Sigmoid colon (tissue), 7 donors: Measurements from ENCODE around the gene PDE2A. TPM values are rescaled to one million over a fixed set of nuclear protein-coding genes. Genes with fewer than 3 reads are reported as not detected.

ENCODE experiments used
- DNase-seq: peaks from one replicate; pipeline ENCODE4 v3.0.0-alpha.2; 2019
- H3K27ac ChIP-seq, 4 donors: fragments of 200-600 bp; sonication (generic); one replicate each; pipeline ENCODE4 v1.5.1; 2016 to 2019; ENCODE audit warnings: mild to moderate bottlenecking in 1 of 4
- H3K27me3 ChIP-seq, 3 donors: fragments of 200-600 bp; sonication (generic); one replicate each; pipeline ENCODE4 v1.5.1; 2019; ENCODE audit warnings: mild to moderate bottlenecking in 1 of 3
- H3K36me3 ChIP-seq, 4 donors: fragments of 200-600 bp; sonication (generic); one replicate each; pipeline ENCODE4 v1.5.1; 2016 to 2019
- H3K4me1 ChIP-seq, 4 donors: fragments of 200-600 bp; sonication (generic); one replicate each; pipeline ENCODE4 v1.5.1; 2017 to 2019
- H3K4me3 ChIP-seq, 4 donors: fragments of 200-600 bp; sonication (generic); one replicate each; pipeline ENCODE4 v1.5.1; 2017 to 2019; ENCODE audit warnings: mild to moderate bottlenecking in 2 of 4, moderate library complexity in 1 of 4
- H3K9me3 ChIP-seq, 4 donors: fragments of 200-600 bp in 3 of 4; sonication (generic) in 3 of 4; one replicate each; pipeline versions ENCODE4 v1.5.1 to v1.6.1; 2013 to 2019
- EP300 ChIP-seq, 4 donors: sonication (generic); formaldehyde crosslinking; IDR thresholded peaks; one replicate each; pipeline ENCODE4 v1.6.1; 2017; ENCODE audit warnings: antibody characterized with exemption in 4 of 4
- POLR2A ChIP-seq, 2 donors: fragments of 450-650 bp; IDR thresholded peaks; one replicate each; pipeline ENCODE4 v1.6.1; 2016; ENCODE audit warnings: antibody characterized with exemption in 2 of 2, mild to moderate bottlenecking in 2 of 2, moderate library complexity in 2 of 2
- POLR2AphosphoS5 ChIP-seq, 4 donors: sonication (generic); formaldehyde crosslinking; IDR thresholded peaks; one replicate each; pipeline ENCODE4 v1.6.1; 2017; ENCODE audit warnings: antibody characterized with exemption in 4 of 4
- WGBS, 2 donors: extraction: QIAGEN DNeasy Blood & Tissue Kit; methylation state at CpG; one replicate each; pipeline ENCODE4 v1.1.7; 2013; 5-methylcytosine and 5-hydroxymethylcytosine counted together
- intact Hi-C: fragments of 100-400 bp; cut with DNase I; formaldehyde crosslinking; loops from one replicate; pipeline ENCODE4 v1.15.1; 2023
- polyA plus RNA-seq, 3 donors: library from polyadenylated mRNA; stranded (reverse); fragments of 200-250 nt; gene quantifications; one replicate each; pipeline ENCODE4 v1.2.3, GENCODE V29; 2013
- total RNA-seq, 4 donors: library from RNA; depleted of rRNA; stranded (reverse); fragments of >200 nt; gene quantifications; one replicate each; pipeline ENCODE4 v1.1.0, GENCODE V29; 2016
- TF ChIP-seq, protein P1 (sequence below), 4 experiments: fragments of 450-650 bp in 3 of 4; fragments of 200-600 bp in 1 of 4; IDR thresholded peaks; one replicate each; pipeline ENCODE4 v1.5.1; 2016 to 2019; ENCODE audit warnings: antibody characterized with exemption in 4 of 4, mild to moderate bottlenecking in 3 of 4, moderate library complexity in 2 of 4
- donor health status: healthy with polysubstance abuse.
- donor health status: Bipolar disorder and iron deficiency.
- donor health status: healthy.

PDE2A gene
- total and polyA plus RNA-seq, 7 donors: 1.8 to 75.1 (median 48.9) TPM

DNA sequence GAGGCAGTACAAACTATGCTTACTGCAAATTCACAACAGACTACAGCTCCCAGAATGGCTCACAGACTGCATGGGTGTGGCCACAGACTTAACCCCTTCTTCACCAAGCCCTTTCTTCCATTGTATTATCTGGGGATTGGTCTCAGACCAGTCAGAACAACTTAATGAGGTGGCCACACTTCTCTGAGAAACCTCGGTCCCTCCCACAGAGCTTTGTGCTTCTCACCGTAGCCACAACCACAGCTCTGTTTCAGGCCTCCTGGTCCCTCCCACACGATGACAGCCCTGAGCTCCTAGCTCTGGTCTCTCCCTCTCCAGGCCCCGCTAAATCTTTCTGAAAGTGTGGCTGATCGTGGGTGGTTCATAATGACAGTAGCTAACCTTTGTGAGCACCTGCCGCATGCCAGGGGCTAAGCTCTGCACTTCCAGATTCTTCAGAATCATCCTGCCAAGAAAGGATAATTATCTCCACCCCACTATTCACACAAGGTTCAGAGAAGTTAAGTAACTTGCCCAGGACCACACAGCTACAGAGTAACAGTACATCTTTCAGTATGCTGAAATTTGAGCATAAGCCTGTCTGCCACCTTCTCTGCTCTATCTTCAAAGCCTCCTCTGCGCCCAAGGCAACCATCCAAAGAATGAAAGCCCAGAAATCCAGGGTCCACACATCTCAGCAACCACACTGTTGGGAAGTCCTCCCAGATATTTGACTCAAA is 5.4 kb downstream of the PDE2A start:
- Histone ChIP-seq H3K27ac (no peak overlapping the region), H3K9me3 (peaks cover 0 to 5% (median 2%) of the 10 kb centered on the region in 4 donors), H3K36me3 (no peaks in the 10 kb centered on the region), H3K27me3 (peaks cover 0 to 29% (median 25%) of the 10 kb centered on the region in 3 donors), H3K4me3 (no peak overlapping the region), H3K4me1 (no peaks in the 10 kb centered on the region)
- WGBS, 2 donors: 51 to 54% methylated on average over 7 of the region's 7 CpGs
- DNase-seq: no peak
- intact Hi-C loops: no loop called here
- TF ChIP-seq, protein P1, sequence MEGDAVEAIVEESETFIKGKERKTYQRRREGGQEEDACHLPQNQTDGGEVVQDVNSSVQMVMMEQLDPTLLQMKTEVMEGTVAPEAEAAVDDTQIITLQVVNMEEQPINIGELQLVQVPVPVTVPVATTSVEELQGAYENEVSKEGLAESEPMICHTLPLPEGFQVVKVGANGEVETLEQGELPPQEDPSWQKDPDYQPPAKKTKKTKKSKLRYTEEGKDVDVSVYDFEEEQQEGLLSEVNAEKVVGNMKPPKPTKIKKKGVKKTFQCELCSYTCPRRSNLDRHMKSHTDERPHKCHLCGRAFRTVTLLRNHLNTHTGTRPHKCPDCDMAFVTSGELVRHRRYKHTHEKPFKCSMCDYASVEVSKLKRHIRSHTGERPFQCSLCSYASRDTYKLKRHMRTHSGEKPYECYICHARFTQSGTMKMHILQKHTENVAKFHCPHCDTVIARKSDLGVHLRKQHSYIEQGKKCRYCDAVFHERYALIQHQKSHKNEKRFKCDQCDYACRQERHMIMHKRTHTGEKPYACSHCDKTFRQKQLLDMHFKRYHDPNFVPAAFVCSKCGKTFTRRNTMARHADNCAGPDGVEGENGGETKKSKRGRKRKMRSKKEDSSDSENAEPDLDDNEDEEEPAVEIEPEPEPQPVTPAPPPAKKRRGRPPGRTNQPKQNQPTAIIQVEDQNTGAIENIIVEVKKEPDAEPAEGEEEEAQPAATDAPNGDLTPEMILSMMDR (IDR thresholded peaks at IDR 0.05): no peak
- TF ChIP-seq POLR2AphosphoS5 (IDR thresholded peaks at IDR 0.05) (no peak), POLR2A (IDR thresholded peaks at IDR 0.05) (no peak), EP300 (IDR thresholded peaks at IDR 0.05) (no peak)

DNA sequence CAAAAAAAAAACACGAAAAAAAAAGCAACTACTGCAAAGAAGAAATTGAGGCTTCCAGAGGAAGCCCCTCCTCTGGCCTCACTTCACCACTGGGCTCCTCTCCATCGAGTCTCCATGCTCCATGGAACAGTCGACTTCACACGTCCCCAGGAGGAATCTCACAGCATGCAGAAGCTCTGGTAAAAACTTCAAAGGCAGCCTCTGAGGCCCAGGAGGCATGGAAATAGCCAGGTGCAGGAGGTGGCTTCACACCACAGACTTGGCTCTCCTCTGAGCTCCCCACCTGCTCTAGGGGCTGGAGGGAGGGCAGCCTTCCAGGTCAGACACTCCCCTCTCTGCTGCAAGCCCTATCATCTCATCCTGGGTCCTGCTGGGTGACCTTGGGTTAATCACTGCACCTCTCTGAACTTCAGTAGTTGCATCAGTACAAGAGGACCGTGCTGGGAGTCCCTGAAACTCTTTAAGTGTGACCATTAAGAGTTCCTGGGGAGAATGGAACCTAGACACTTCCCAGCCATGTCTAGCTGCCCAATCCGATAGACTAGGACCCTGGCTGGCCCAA is 8.2 kb downstream of the PDE2A start:
- intact Hi-C loops: no loop called here
- Histone ChIP-seq H3K36me3 (no peaks in the 10 kb centered on the region), H3K27ac (no peak overlapping the region), H3K4me3 (no peak overlapping the region), H3K9me3 (peaks cover 0 to 5% (median 2%) of the 10 kb centered on the region in 4 donors), H3K27me3 (peaks cover 0 to 7% (median 5%) of the 10 kb centered on the region in 3 donors), H3K4me1 (no peaks in the 10 kb centered on the region)
- TF ChIP-seq POLR2A (IDR thresholded peaks at IDR 0.05) (no peak), POLR2AphosphoS5 (IDR thresholded peaks at IDR 0.05) (no peak), EP300 (IDR thresholded peaks at IDR 0.05) (no peak)
- TF ChIP-seq, protein P1 (IDR thresholded peaks at IDR 0.05): no peak
- no peak for DNase-seq
- WGBS, 2 donors: 37 to 44% methylated on average over 6 of the region's 6 CpGs

DNA sequence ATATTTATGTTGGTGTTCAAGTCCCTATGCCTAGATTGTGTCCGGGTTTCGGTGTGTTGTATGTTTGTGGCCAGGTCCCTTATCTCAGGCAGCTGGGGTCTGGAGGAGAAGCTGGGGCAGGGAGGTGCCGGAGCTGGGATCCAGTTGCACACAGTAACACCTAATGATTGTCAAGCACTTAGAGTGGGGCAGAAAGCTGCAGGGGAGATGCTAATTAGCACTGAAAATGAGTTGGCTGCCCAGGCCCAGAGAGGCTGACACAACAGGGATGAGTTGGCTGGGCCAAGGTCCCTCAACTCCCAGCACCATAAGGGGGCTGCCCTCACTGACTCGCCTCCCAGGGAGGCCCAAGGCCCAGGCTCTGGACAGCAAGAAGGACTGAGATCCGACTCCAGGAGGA is 12.2 kb downstream of the PDE2A start:
- Histone ChIP-seq H3K4me3 (no peak overlapping the region), H3K27me3 (peaks cover 0 to 5% (median 3%) of the 10 kb centered on the region in 3 donors), H3K27ac (no peak overlapping the region), H3K36me3 (no peaks in the 10 kb centered on the region), H3K4me1 (no peaks in the 10 kb centered on the region), H3K9me3 (no peaks in the 10 kb centered on the region)
- DNase-seq: no peak
- no peak for TF ChIP-seq POLR2A (IDR thresholded peaks at IDR 0.05)
- no peak for TF ChIP-seq EP300 (IDR thresholded peaks at IDR 0.05)
- TF ChIP-seq, protein P1 (IDR thresholded peaks at IDR 0.05): no peak
- no peak for TF ChIP-seq POLR2AphosphoS5 (IDR thresholded peaks at IDR 0.05)
- WGBS, 2 donors: 82 to 84% methylated on average over 5 of the region's 5 CpGs
- intact Hi-C loops: no loop called here

DNA sequence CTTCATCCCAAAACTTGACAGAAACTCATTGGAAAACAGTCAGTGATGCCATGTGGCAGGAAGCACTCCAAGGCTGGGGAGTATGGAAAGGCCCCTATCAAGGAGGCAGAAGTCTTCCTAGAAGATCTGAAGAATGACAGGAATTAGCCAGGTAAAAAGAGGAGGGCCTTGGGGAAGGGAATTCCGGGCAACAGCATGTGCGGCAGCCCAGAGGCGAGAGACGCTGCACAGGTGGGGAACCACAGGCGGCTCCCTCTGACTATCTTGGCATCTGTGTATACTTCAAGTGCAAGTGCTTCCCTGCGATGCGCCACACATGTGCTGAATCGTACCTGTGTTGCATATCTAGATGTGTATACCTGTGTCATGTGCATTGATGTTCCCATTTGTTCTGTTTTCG is 12.7 kb downstream of the PDE2A start:
- intact Hi-C loops: no loop called here

More for the DNA sequence above, 12.7 kb downstream of the PDE2A start:
- Histone ChIP-seq H3K27ac (no peak overlapping the region), H3K27me3 (peaks cover 0 to 5% (median 3%) of the 10 kb centered on the region in 3 donors), H3K9me3 (no peaks in the 10 kb centered on the region), H3K4me1 (no peaks in the 10 kb centered on the region), H3K36me3 (no peaks in the 10 kb centered on the region), H3K4me3 (no peak overlapping the region)
- TF ChIP-seq POLR2A (IDR thresholded peaks at IDR 0.05): no peak
- TF ChIP-seq, protein P1 (IDR thresholded peaks at IDR 0.05): no peak
- TF ChIP-seq EP300 (IDR thresholded peaks at IDR 0.05): no peak
- no peak for TF ChIP-seq POLR2AphosphoS5 (IDR thresholded peaks at IDR 0.05)
- DNase-seq: no peak
- 81 to 85% methylated on average over 9 of the region's 9 CpGs for WGBS, 2 donors
